Upper lobe of left lung (tissue), 4 donors: ENCODE results near the gene TP53I11.

ENCODE experiments used
- CTCF ChIP-seq, 6 experiments: fragments of 450-650 bp in 4 of 6; fragments of 200-600 bp in 2 of 6; sonication (generic) in 2 of 6; IDR thresholded peaks; one replicate each; pipeline ENCODE4 v1.5.1; 2016 to 2019; ENCODE audit warnings: antibody characterized with exemption in 6 of 6
- EP300 ChIP-seq, 4 donors: sonication (generic); formaldehyde crosslinking; IDR thresholded peaks; one replicate each; pipeline ENCODE4 v1.5.1; 2017; ENCODE audit warnings: antibody characterized with exemption in 4 of 4, control low read depth in 2 of 4
- POLR2AphosphoS5 ChIP-seq, 2 donors: sonication (generic); formaldehyde crosslinking; IDR thresholded peaks; one replicate each; pipeline ENCODE4 v1.5.1; 2017; ENCODE audit warnings: antibody characterized with exemption in 2 of 2

- TF ChIP-seq EP300 (IDR thresholded peaks at IDR 0.05) (no peak), CTCF (IDR thresholded peaks at IDR 0.05) (no peak), POLR2AphosphoS5 (IDR thresholded peaks at IDR 0.05) (no peak)
Observed at GRCh38 chr11:44906649-44907048, 44.0 kb downstream of the TP53I11 start.
